Neural progenitor cell (in vitro differentiated cells): ENCODE data around the gene UBE2D3.

ENCODE experiments used
- CTCF ChIP-seq: fragments of 200-600 bp; sonication (generic); IDR thresholded peaks from 2 replicates; pipeline ENCODE4 v1.5.1; 2017; ENCODE audit warnings: antibody characterized with exemption, mild to moderate bottlenecking
- EZH2 ChIP-seq: fragments of 200-600 bp; sonication (generic); IDR thresholded peaks from 2 replicates; pipeline ENCODE4 v1.6.1; 2017; ENCODE audit warnings: antibody characterized with exemption, mild to moderate bottlenecking, moderate library complexity
- EZH2phosphoT487 ChIP-seq: fragments of 200-600 bp; sonication (generic); IDR thresholded peaks from 2 replicates; pipeline ENCODE4 v1.6.1; 2017; ENCODE audit warnings: antibody characterized with exemption

- TF ChIP-seq CTCF (no peak), EZH2 (no peak), EZH2phosphoT487 (no peak)
These were observed 48.6 kb downstream of the UBE2D3 start for GRCh38 chr4:102778720-102779119.
